ENCODE data around the gene VPS39.

Gene VPS39

DNA sequence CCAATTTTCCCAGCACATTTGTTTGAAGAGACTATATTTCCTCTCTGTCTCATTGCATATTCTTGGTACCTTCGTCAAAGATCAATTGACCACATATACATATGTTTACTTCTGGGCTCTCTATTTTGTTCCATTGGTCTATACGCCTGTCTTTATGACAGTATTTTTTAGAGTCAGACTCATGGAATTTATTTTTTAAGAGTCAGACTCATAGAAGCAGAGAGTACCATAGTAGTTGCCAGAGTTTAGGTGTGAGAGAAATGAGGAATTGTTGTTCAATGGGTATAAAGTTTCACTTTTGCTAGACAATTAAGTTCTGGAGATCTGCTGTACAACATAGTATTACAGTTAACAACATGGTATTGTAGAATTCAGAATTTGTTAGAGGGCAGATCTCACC lies 78.7 kb downstream of the VPS39 start:
- TF ChIP-seq, protein P1, sequence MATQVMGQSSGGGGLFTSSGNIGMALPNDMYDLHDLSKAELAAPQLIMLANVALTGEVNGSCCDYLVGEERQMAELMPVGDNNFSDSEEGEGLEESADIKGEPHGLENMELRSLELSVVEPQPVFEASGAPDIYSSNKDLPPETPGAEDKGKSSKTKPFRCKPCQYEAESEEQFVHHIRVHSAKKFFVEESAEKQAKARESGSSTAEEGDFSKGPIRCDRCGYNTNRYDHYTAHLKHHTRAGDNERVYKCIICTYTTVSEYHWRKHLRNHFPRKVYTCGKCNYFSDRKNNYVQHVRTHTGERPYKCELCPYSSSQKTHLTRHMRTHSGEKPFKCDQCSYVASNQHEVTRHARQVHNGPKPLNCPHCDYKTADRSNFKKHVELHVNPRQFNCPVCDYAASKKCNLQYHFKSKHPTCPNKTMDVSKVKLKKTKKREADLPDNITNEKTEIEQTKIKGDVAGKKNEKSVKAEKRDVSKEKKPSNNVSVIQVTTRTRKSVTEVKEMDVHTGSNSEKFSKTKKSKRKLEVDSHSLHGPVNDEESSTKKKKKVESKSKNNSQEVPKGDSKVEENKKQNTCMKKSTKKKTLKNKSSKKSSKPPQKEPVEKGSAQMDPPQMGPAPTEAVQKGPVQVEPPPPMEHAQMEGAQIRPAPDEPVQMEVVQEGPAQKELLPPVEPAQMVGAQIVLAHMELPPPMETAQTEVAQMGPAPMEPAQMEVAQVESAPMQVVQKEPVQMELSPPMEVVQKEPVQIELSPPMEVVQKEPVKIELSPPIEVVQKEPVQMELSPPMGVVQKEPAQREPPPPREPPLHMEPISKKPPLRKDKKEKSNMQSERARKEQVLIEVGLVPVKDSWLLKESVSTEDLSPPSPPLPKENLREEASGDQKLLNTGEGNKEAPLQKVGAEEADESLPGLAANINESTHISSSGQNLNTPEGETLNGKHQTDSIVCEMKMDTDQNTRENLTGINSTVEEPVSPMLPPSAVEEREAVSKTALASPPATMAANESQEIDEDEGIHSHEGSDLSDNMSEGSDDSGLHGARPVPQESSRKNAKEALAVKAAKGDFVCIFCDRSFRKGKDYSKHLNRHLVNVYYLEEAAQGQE (IDR thresholded peaks at IDR 0.05; ENCODE audit: insufficient read depth in 1 of 2, low read depth in 2 of 2, low read length in 2 of 2) = no peak

DNA sequence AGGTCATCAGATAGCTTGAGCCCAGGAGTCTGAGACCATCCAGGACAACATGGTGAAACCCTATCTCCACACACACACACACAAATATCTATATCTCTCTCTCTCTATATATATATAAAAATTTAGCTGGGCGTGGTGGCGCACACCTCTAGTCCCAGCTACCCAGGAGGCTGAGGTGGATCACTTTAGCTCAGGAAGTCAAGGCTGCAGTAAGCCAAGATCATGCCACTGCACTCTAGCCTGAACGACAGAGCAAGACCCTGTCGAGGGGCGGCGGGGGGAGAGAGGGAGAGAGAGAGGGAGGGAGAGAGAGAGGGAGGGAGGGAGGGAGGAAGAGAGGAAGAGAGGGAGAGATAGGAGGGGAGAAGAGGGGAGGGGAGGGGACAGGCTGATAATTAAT lies 79.6 kb downstream of the VPS39 start:
- TF ChIP-seq FOXP2 (optimal IDR thresholded peaks at IDR 0.05; ENCODE audit: borderline replicate concordance, extremely low read depth, extremely low read length, insufficient read depth) = no peak
- no peak for TF ChIP-seq POLR2AphosphoS5 (IDR thresholded peaks at IDR 0.05; ENCODE audit: low read depth, low read length)
- no peak for TF ChIP-seq TAF1 (IDR thresholded peaks at IDR 0.05; ENCODE audit: borderline replicate concordance, insufficient read depth, low read length)
- TF ChIP-seq, protein P1 (IDR thresholded peaks at IDR 0.05; ENCODE audit: insufficient read depth in 1 of 2, low read depth in 2 of 2, low read length in 2 of 2) = no peak
- TF ChIP-seq SIN3A (IDR thresholded peaks at IDR 0.05; ENCODE audit: borderline replicate concordance, insufficient read depth, low read length) = no peak

DNA sequence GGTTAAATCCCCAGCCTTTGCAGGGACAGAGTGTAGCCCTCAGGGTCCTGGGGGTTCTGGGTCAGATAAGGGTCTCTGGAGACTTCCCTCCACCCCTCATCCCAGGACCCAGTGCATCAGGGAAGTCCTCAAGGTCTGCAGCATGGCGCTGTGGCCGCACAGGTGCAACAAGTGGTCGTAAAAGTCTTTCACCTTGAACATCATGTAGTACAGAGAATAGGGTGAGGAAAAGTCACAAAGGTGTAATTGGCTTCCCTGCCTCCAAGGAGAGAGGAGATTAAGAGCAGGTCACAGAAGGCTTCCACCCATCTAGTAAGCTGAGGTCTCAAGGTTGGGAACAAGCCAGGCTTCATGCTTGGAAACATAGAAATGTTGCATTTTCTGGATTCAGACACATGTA lies 84.6 kb downstream of the VPS39 start:
- no peak for TF ChIP-seq POLR2AphosphoS5 (IDR thresholded peaks at IDR 0.05; ENCODE audit: low read depth, low read length)
- TF ChIP-seq FOXP2 (optimal IDR thresholded peaks at IDR 0.05; ENCODE audit: borderline replicate concordance, extremely low read depth, extremely low read length, insufficient read depth) = no peak
- TF ChIP-seq TAF1 (IDR thresholded peaks at IDR 0.05; ENCODE audit: borderline replicate concordance, insufficient read depth, low read length) = no peak
- TF ChIP-seq SIN3A (IDR thresholded peaks at IDR 0.05; ENCODE audit: borderline replicate concordance, insufficient read depth, low read length) = no peak
- TF ChIP-seq, protein P1 (IDR thresholded peaks at IDR 0.05; ENCODE audit: insufficient read depth in 1 of 2, low read depth in 2 of 2, low read length in 2 of 2) = no peak

DNA sequence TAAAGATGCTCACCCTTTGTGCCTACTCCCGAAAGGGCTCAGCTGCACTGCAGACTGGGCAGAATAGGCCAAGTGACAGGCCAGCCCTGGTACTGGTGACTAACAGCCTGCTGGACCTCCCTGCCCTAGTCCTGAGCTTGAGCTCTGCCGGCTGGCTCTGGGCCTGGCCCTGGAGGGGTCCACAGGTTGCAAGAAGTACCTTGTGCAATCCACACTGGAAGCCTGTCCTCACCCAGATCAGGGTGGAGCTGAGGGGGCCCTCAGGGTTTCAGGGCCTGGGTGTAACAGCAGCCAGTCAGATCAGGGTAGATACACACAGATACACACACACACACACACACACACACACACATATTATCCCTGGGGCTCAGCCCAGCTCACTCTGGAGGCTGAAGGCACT lies 86.4 kb downstream of the VPS39 start:
- TF ChIP-seq TAF1 (IDR thresholded peaks at IDR 0.05; ENCODE audit: borderline replicate concordance, insufficient read depth, low read length) = no peak
- TF ChIP-seq POLR2AphosphoS5 (IDR thresholded peaks at IDR 0.05; ENCODE audit: low read depth, low read length) = no peak
- no peak for TF ChIP-seq FOXP2 (optimal IDR thresholded peaks at IDR 0.05; ENCODE audit: borderline replicate concordance, extremely low read depth, extremely low read length, insufficient read depth)
- TF ChIP-seq SIN3A (IDR thresholded peaks at IDR 0.05; ENCODE audit: borderline replicate concordance, insufficient read depth, low read length) = no peak
- TF ChIP-seq, protein P1 (IDR thresholded peaks at IDR 0.05; ENCODE audit: insufficient read depth in 1 of 2, low read depth in 2 of 2, low read length in 2 of 2) = no peak

DNA sequence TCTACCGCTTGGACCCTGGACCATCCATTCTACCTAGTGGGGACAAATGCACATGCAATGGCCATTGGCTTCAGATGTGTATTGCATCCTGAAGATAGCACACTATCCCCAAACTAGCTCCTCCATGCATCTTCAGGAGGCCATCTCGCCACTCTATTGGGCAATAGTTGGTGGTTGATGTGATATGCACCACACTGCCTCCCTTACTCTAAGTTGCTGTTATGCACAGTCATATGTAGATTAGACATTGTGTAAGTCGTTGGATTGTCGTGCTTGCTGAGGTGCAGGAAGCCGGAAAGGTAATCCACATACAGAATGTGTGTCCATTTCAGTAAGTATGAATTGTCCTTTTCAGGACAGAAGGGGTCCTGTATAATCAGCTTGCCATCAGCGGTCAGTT lies 87.1 kb downstream of the VPS39 start:
- no peak for TF ChIP-seq POLR2AphosphoS5 (IDR thresholded peaks at IDR 0.05; ENCODE audit: low read depth, low read length)
